OCI-LY1 (cell line): ENCODE results near the gene MRPL36.

Source experiments
- H2AFZ ChIP-seq: fragments of 200-600 bp; sonication (generic), shearing (Covaris generic); 2 replicates; pipeline ENCODE4 v1.6.0; 2014; ENCODE audit warnings: antibody characterized with exemption, mild to moderate bottlenecking, low read length
- H3F3A ChIP-seq: fragments of 200-600 bp; sonication (generic), shearing (Covaris generic); 2 replicates; pipeline ENCODE4 v1.6.0; 2014; ENCODE audit warnings: mild to moderate bottlenecking, antibody characterized with exemption, low read length, moderate library complexity; ENCODE audit not compliant: insufficient read depth
- H3K27ac ChIP-seq: fragments of 200-600 bp; sonication (generic); 2 replicates; pipeline ENCODE4 v1.5.1; 2014; ENCODE audit warnings: low read length, mixed run types, mild to moderate bottlenecking, low read depth; ENCODE audit not compliant: poor library complexity, severe bottlenecking
- H3K27me3 ChIP-seq: fragments of 200-600 bp; sonication (generic); 2 replicates; pipeline ENCODE4 v1.6.0; 2014; ENCODE audit warnings: antibody characterized with exemption, mild to moderate bottlenecking, low read length, moderate library complexity; ENCODE audit not compliant: insufficient read depth
- H3K36me3 ChIP-seq: fragments of 200-600 bp; sonication (generic); 2 replicates; pipeline ENCODE4 v1.6.1; 2014; ENCODE audit warnings: mild to moderate bottlenecking, antibody characterized with exemption, low read length, moderate library complexity, mixed read lengths; ENCODE audit not compliant: insufficient read depth
- H3K4me1 ChIP-seq: fragments of 200-600 bp; sonication (generic); 2 replicates; pipeline ENCODE4 v1.5.1; 2014; ENCODE audit warnings: mild to moderate bottlenecking, low read length, moderate library complexity; ENCODE audit not compliant: insufficient read depth, severe bottlenecking
- H3K4me2 ChIP-seq: fragments of 200-600 bp; sonication (generic), shearing (Covaris generic); 2 replicates; pipeline ENCODE4 v1.6.1; 2014; ENCODE audit warnings: low read length
- H3K4me3 ChIP-seq: fragments of 200-600 bp; sonication (generic); 2 replicates; pipeline ENCODE4 v1.5.1; 2014; ENCODE audit warnings: low read length, low read depth, mild to moderate bottlenecking, mixed read lengths; ENCODE audit not compliant: poor library complexity, severe bottlenecking
- H3K79me2 ChIP-seq: fragments of 200-600 bp; shearing (Covaris generic); 2 replicates; pipeline ENCODE4 v1.6.1; 2016; ENCODE audit warnings: mixed run types, low read length, mixed read lengths; ENCODE audit not compliant: insufficient read depth
- H3K9ac ChIP-seq: fragments of 200-600 bp; sonication (generic), shearing (Covaris generic); 2 replicates; pipeline ENCODE4 v1.6.1; 2014; ENCODE audit warnings: mild to moderate bottlenecking, low read length, mixed read lengths
- H3K9me2 ChIP-seq: fragments of 200-600 bp; sonication (generic), shearing (Covaris generic); 2 replicates; pipeline ENCODE4 v1.6.1; 2014; ENCODE audit warnings: low read depth, mild to moderate bottlenecking, low read length, mixed read lengths
- H3K9me3 ChIP-seq: fragments of 200-600 bp; shearing (Covaris generic); 2 replicates; pipeline ENCODE4 v1.6.1; 2014; ENCODE audit warnings: low read length, mixed read lengths
- H4K20me1 ChIP-seq: fragments of 200-600 bp; sonication (generic), shearing (Covaris generic); 2 replicates; pipeline ENCODE4 v1.6.0; 2016; ENCODE audit warnings: mild to moderate bottlenecking, low read length; ENCODE audit not compliant: insufficient read depth
- EZH2 ChIP-seq: fragments of 200-600 bp; sonication (generic), shearing (Covaris generic); IDR thresholded peaks from 2 replicates; pipeline ENCODE4 v1.8.0; 2017; ENCODE audit warnings: borderline replicate concordance, mixed run types, mild to moderate bottlenecking, antibody characterized with exemption, low read length, moderate library complexity, mixed read lengths
- TF ChIP-seq, protein P1 (sequence below): fragments of 200-600 bp; sonication (generic), shearing (Covaris generic); IDR thresholded peaks from 2 replicates; pipeline ENCODE4 v1.5.1; 2017; ENCODE audit warnings: mild to moderate bottlenecking, antibody characterized with exemption, low read length, moderate library complexity, mixed read lengths

MRPL36 gene

GRCh38 chr5:1762121-1762882, 37.3 kb downstream of the MRPL36 start:
- H3K9me2 ChIP-seq = no peaks in the 10 kb centered on the region
- peaks cover 11% of the 10 kb centered on the region for H3K4me1 ChIP-seq
- H2AFZ ChIP-seq = no peak overlapping the region
- 0 out of 2 replicates have a peak, but pooled peaks cover 3% of the 10 kb centered on the region for H3K9me3 ChIP-seq
- no peak overlapping the region for H3K4me2 ChIP-seq
- TF ChIP-seq EZH2 = no peak
- TF ChIP-seq, protein P1, sequence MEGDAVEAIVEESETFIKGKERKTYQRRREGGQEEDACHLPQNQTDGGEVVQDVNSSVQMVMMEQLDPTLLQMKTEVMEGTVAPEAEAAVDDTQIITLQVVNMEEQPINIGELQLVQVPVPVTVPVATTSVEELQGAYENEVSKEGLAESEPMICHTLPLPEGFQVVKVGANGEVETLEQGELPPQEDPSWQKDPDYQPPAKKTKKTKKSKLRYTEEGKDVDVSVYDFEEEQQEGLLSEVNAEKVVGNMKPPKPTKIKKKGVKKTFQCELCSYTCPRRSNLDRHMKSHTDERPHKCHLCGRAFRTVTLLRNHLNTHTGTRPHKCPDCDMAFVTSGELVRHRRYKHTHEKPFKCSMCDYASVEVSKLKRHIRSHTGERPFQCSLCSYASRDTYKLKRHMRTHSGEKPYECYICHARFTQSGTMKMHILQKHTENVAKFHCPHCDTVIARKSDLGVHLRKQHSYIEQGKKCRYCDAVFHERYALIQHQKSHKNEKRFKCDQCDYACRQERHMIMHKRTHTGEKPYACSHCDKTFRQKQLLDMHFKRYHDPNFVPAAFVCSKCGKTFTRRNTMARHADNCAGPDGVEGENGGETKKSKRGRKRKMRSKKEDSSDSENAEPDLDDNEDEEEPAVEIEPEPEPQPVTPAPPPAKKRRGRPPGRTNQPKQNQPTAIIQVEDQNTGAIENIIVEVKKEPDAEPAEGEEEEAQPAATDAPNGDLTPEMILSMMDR = no peak
- no peaks in the 10 kb centered on the region for H3K79me2 ChIP-seq
- H3K9ac ChIP-seq = no peak overlapping the region
- no peaks in the 10 kb centered on the region for H4K20me1 ChIP-seq
- H3K27ac ChIP-seq = no peak overlapping the region
- peaks cover 15% of the 10 kb centered on the region; the same call in 1 of the 2 replicates for H3K27me3 ChIP-seq
- no peak overlapping the region for H3K4me3 ChIP-seq
- H3F3A ChIP-seq = no peaks in the 10 kb centered on the region
- H3K36me3 ChIP-seq = no peaks in the 10 kb centered on the region; the same call in 1 of the 2 replicates

GRCh38 chr5:1761453-1761755, 38.2 kb downstream of the MRPL36 start:
- no peak overlapping the region for H2AFZ ChIP-seq
- H3K27ac ChIP-seq = no peak overlapping the region
- TF ChIP-seq, protein P1 = no peak
- no peak for TF ChIP-seq EZH2
- no peaks in the 10 kb centered on the region; the same call in 1 of the 2 replicates for H3K36me3 ChIP-seq
- no peak overlapping the region for H3K4me2 ChIP-seq
- H3K9ac ChIP-seq = no peak overlapping the region
- no peaks in the 10 kb centered on the region for H3F3A ChIP-seq
- no peaks in the 10 kb centered on the region for H3K9me2 ChIP-seq
- H3K4me3 ChIP-seq = no peak overlapping the region
- H4K20me1 ChIP-seq = no peaks in the 10 kb centered on the region
- H3K27me3 ChIP-seq = peaks cover 15% of the 10 kb centered on the region; the same call in 1 of the 2 replicates
- 0 out of 2 replicates have a peak, but pooled peaks cover 3% of the 10 kb centered on the region for H3K9me3 ChIP-seq
- H3K4me1 ChIP-seq = peaks cover 13% of the 10 kb centered on the region
- H3K79me2 ChIP-seq = no peaks in the 10 kb centered on the region

DNA sequence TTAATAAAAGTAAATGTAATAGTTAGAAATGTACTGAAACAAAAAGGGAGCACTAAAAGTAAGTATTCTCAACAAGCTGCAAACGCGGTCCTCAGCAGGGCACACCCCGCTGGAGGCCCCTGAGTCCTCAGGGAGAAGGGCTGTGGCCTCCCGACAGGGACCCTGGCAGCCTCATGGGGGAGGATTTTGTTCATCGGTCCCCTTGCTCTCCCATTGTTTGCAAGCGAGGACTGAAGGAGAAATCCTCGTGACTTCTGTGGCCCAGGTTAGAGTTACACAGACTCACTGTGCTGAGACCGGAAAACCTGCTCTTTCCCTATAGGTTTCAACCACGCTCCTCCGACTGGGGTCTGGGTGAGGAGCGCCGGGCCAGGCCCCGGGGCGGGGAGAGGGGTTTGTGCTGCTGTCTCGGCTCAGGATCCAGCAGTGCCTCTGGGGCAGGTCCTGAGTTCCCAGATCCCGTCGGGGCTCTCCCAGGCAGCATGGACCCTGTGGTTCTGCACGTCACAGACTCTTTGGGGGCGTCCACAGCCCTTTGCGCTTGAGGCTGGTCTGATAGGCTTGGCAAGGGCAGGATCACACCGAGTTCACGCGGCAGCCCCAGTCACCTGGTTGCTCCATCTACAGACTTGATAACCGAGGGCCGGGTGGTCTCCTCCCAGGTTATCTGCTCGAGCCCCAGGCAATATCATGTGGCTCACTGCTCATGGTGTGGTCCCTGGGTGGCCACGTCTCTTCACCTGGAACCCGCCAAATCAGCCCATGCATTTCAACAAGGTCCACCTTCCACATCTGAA, 38.8 kb downstream of the MRPL36 start:
- no peaks in the 10 kb centered on the region for H3F3A ChIP-seq
- no peak overlapping the region for H3K27ac ChIP-seq
- H2AFZ ChIP-seq = no peak overlapping the region
- no peaks in the 10 kb centered on the region for H4K20me1 ChIP-seq
- H3K4me2 ChIP-seq = no peak overlapping the region
- H3K4me1 ChIP-seq = peaks cover 17% of the 10 kb centered on the region
- no peak overlapping the region for H3K4me3 ChIP-seq
- no peak overlapping the region for H3K9ac ChIP-seq
- no peaks in the 10 kb centered on the region for H3K9me2 ChIP-seq
- peaks cover 13% of the 10 kb centered on the region; the same call in 1 of the 2 replicates for H3K27me3 ChIP-seq
- no peak for TF ChIP-seq EZH2
- TF ChIP-seq, protein P1 = no peak
- H3K9me3 ChIP-seq = 0 out of 2 replicates have a peak, but pooled peaks cover 3% of the 10 kb centered on the region
- H3K79me2 ChIP-seq = no peaks in the 10 kb centered on the region
- no peaks in the 10 kb centered on the region; the same call in 1 of the 2 replicates for H3K36me3 ChIP-seq
